H9 (cell line): ENCODE measurements around the gene LRP2. TPM values are rescaled to one million over a fixed set of nuclear protein-coding genes. Genes with fewer than 3 reads are reported as not detected.

ENCODE experiments used
- DNase-seq: peaks from one replicate; pipeline ENCODE4 v3.0.0-alpha.2; 2017
- H2AFZ ChIP-seq: one replicate; pipeline ENCODE4 v1.6.1; 2013; ENCODE audit warnings: mild to moderate bottlenecking, low read length, control low read depth, moderate library complexity
- H2AK5ac ChIP-seq: 2 replicates; pipeline ENCODE4 v1.6.1; 2013; ENCODE audit warnings: low read length, control low read depth, mixed read lengths; ENCODE audit not compliant: insufficient read length
- H2BK120ac ChIP-seq: one replicate; pipeline ENCODE4 v1.6.1; 2013; ENCODE audit warnings: low read depth, mild to moderate bottlenecking, low read length, control low read depth, inconsistent platforms; ENCODE audit not compliant: poor library complexity, severe bottlenecking
- H2BK12ac ChIP-seq: 2 replicates; pipeline ENCODE4 v1.6.1; 2013; ENCODE audit warnings: low read length, control low read depth, mixed read lengths, low read depth; ENCODE audit not compliant: insufficient read length
- H2BK15ac ChIP-seq: 2 replicates; pipeline ENCODE4 v1.6.1; 2013; ENCODE audit warnings: low read depth, low read length, control low read depth
- H2BK20ac ChIP-seq: one replicate; pipeline ENCODE4 v1.6.1; 2013; ENCODE audit warnings: low read depth, mild to moderate bottlenecking, low read length, control low read depth, inconsistent platforms; ENCODE audit not compliant: poor library complexity, severe bottlenecking
- H2BK5ac ChIP-seq: 2 replicates; pipeline ENCODE4 v1.6.1; 2013; ENCODE audit warnings: low read length, control low read depth, mixed read lengths; ENCODE audit not compliant: insufficient read length
- H3K14ac ChIP-seq: 2 replicates; pipeline ENCODE4 v1.6.1; 2013; ENCODE audit warnings: low read length, control low read depth; ENCODE audit not compliant: insufficient read depth
- H3K18ac ChIP-seq: 2 replicates; pipeline ENCODE4 v1.6.1; 2013; ENCODE audit warnings: low read depth, mild to moderate bottlenecking, mixed read lengths, low read length, control low read depth; ENCODE audit not compliant: insufficient read length
- H3K23ac ChIP-seq: 2 replicates; pipeline ENCODE4 v1.6.1; 2013; ENCODE audit warnings: low read length, control low read depth, mixed read lengths, low read depth; ENCODE audit not compliant: insufficient read length
- H3K23me2 ChIP-seq: 2 replicates; pipeline ENCODE4 v1.6.1; 2013; ENCODE audit warnings: low read depth, mild to moderate bottlenecking, mixed read lengths, low read length, control low read depth; ENCODE audit not compliant: insufficient read length, poor library complexity, severe bottlenecking
- H3K27ac ChIP-seq: 2 replicates; pipeline ENCODE4 v1.5.1; 2013; ENCODE audit warnings: low read length, control low read depth, mixed read lengths, low read depth; ENCODE audit not compliant: insufficient read length
- H3K27me3 ChIP-seq: 2 replicates; pipeline ENCODE4 v1.6.1; 2013; ENCODE audit warnings: low read length, control low read depth, inconsistent platforms; ENCODE audit not compliant: insufficient read depth
- H3K4ac ChIP-seq: 2 replicates; pipeline ENCODE4 v1.6.1; 2013; ENCODE audit warnings: low read depth, mild to moderate bottlenecking, control low read depth, inconsistent platforms, low read length, moderate library complexity
- H3K4me1 ChIP-seq: 2 replicates; pipeline ENCODE4 v1.6.1; 2013; ENCODE audit warnings: low read length, control low read depth, inconsistent platforms; ENCODE audit not compliant: insufficient read depth
- H3K4me2 ChIP-seq: 2 replicates; pipeline ENCODE4 v1.6.1; 2013; ENCODE audit warnings: low read length, control low read depth, mixed read lengths; ENCODE audit not compliant: insufficient read length, insufficient read depth
- H3K56ac ChIP-seq: 2 replicates; pipeline ENCODE4 v1.6.1; 2013; ENCODE audit warnings: low read depth, mild to moderate bottlenecking, mixed read lengths, low read length, control low read depth; ENCODE audit not compliant: insufficient read length
- H3K79me1 ChIP-seq: 2 replicates; pipeline ENCODE4 v1.6.1; 2013; ENCODE audit warnings: low read depth, mild to moderate bottlenecking, moderate library complexity, low read length, control low read depth, inconsistent platforms; ENCODE audit not compliant: insufficient read depth, poor library complexity, severe bottlenecking
- H3K79me2 ChIP-seq: 2 replicates; pipeline ENCODE4 v1.6.1; 2013; ENCODE audit warnings: low read length, control low read depth, inconsistent platforms; ENCODE audit not compliant: insufficient read depth
- H3K9ac ChIP-seq: 2 replicates; pipeline ENCODE4 v1.6.1; 2013; ENCODE audit warnings: low read length, control low read depth, mixed read lengths; ENCODE audit not compliant: insufficient read length; ENCODE audit errors: extremely low read depth
- H3K9me3 ChIP-seq: one replicate; pipeline ENCODE4 v1.6.1; 2013; ENCODE audit warnings: low read depth, low read length, inconsistent platforms; ENCODE audit not compliant: control insufficient read depth
- H3T11ph ChIP-seq: one replicate; pipeline ENCODE4 v1.6.1; 2013; ENCODE audit warnings: mild to moderate bottlenecking, low read length, control low read depth, inconsistent platforms
- H4K20me1 ChIP-seq: one replicate; pipeline ENCODE4 v1.6.1; 2013; ENCODE audit not compliant: control insufficient read depth, insufficient read length, insufficient read depth
- H4K5ac ChIP-seq: 2 replicates; pipeline ENCODE4 v1.6.1; 2013; ENCODE audit warnings: low read depth, mild to moderate bottlenecking, mixed read lengths, low read length, control low read depth; ENCODE audit not compliant: insufficient read length
- H4K8ac ChIP-seq: replicated peaks from 2 replicates; pipeline ENCODE4 v1.6.1; 2013; ENCODE audit warnings: low read length, control low read depth, mixed read lengths, low read depth; ENCODE audit not compliant: insufficient read length
- H4K91ac ChIP-seq: 2 replicates; pipeline ENCODE4 v1.6.1; 2013; ENCODE audit warnings: low read depth, mild to moderate bottlenecking, moderate library complexity, mixed read lengths, low read length, control low read depth; ENCODE audit not compliant: insufficient read length
- H3K27ac Mint-ChIP-seq, 3 experiments: 2 replicates in 2 of 3; 3 replicates in 1 of 3; pipeline ENCODE4 v1.8.0; 2020 to 2021; ENCODE audit warnings: mixed read lengths in 3 of 3, mild to moderate bottlenecking in 1 of 3, moderate library complexity in 1 of 3
- H3K27me3 Mint-ChIP-seq: 2 replicates; pipeline ENCODE4 v1.8.0; 2021; ENCODE audit warnings: low read depth, mild to moderate bottlenecking, moderate library complexity, mixed read lengths
- H3K36me3 Mint-ChIP-seq, 3 experiments: 2 replicates in 2 of 3; 3 replicates in 1 of 3; pipeline ENCODE4 v1.8.0; 2020 to 2021; ENCODE audit warnings: low read depth in 3 of 3, mixed read lengths in 3 of 3; ENCODE audit not compliant: insufficient read depth in 1 of 3
- H3K4me1 Mint-ChIP-seq, 2 experiments: 2 replicates each; pipeline ENCODE4 v1.8.0; 2020; ENCODE audit warnings: mixed read lengths in 2 of 2
- H3K4me3 Mint-ChIP-seq, 2 experiments: 2 replicates in 1 of 2; 3 replicates in 1 of 2; pipeline ENCODE4 v1.8.0; 2020 to 2021; ENCODE audit warnings: mild to moderate bottlenecking in 2 of 2, mixed read lengths in 2 of 2, moderate library complexity in 1 of 2
- H3K9me3 Mint-ChIP-seq, 2 experiments: 2 replicates in 1 of 2; 3 replicates in 1 of 2; pipeline ENCODE4 v1.8.0; 2020; ENCODE audit warnings: mild to moderate bottlenecking in 2 of 2, mixed read lengths in 2 of 2, moderate library complexity in 1 of 2
- WGBS: extraction: QIAGEN DNeasy Blood & Tissue Kit; methylation state at CpG from one replicate; pipeline ENCODE4 v1.1.7; 2013; ENCODE audit warnings: missing lambda C conversion rate, low lambda C conversion rate, mixed read lengths; ENCODE audit not compliant: insufficient read length; ENCODE audit errors: extremely low coverage; 5-methylcytosine and 5-hydroxymethylcytosine counted together
- total RNA-seq: library from RNA; stranded (reverse); gene quantifications from 2 replicates; pipeline ENCODE4 v1.2.1, GENCODE V29; 2021
- TF ChIP-seq, protein P1 (sequence below): fragments of 200-600 bp; sonication (generic); conservative IDR thresholded peaks from 3 replicates; pipeline ENCODE4 v1.8.0; 2021; ENCODE audit warnings: antibody characterized with exemption, mild to moderate bottlenecking

Gene LRP2
- total RNA-seq, 1 experiment from 2014 or later, result 1.4 TPM

DNA sequence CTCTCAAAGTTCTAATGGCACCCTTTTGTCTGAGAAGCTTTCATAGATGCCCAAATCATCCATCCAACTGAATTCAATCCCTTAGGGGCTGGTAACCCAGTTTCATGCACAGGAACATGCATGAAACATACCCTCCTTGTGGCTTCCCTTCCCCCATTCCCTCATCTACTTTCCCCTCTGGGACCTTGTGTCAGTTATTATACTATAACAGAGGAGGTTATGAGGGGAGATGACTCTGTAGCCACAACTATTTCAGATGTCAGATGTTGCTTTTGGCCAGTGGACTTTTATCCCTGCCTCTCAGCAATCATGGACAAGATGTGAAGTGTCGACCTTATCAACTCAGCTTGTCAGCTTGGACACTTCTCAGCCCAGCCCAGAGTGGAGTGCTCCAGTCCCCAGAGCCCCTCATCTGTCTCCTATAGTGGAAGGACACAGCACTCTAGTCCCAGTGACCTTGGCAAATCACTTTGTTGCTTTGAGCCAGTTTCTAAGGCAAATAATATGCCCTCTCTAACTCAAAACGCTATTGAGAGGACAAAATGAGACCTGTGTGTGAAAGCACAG is 284.6 kb downstream of the LRP2 start:
- H4K20me1 ChIP-seq, result no peaks in the 10 kb centered on the region
- WGBS, result no CpG with 5 or more reads among the region's 2 CpGs

More for the DNA sequence above, 284.6 kb downstream of the LRP2 start:
- Mint-ChIP-seq H3K4me1 (no peaks in the 10 kb centered on the region), H3K36me3 (no peaks in the 10 kb centered on the region), H3K27ac (no peak overlapping the region), H3K9me3 (no peaks in the 10 kb centered on the region), H3K4me3 (no peak overlapping the region), H3K27me3 (no peaks in the 10 kb centered on the region)
- no peak overlapping the region for H4K5ac ChIP-seq
- H3T11ph ChIP-seq, result no peak overlapping the region
- no peak overlapping the region for H4K8ac ChIP-seq
- no peak overlapping the region for H2BK120ac ChIP-seq
- H3K9ac ChIP-seq, result no peak overlapping the region
- no peak overlapping the region for H3K56ac ChIP-seq
- no peaks in the 10 kb centered on the region for H3K79me2 ChIP-seq
- H3K79me1 ChIP-seq, result no peaks in the 10 kb centered on the region
- no peaks in the 10 kb centered on the region for H3K4me1 ChIP-seq
- no peak overlapping the region for H3K14ac ChIP-seq
- no peak overlapping the region for H2AFZ ChIP-seq
- TF ChIP-seq, protein P1, sequence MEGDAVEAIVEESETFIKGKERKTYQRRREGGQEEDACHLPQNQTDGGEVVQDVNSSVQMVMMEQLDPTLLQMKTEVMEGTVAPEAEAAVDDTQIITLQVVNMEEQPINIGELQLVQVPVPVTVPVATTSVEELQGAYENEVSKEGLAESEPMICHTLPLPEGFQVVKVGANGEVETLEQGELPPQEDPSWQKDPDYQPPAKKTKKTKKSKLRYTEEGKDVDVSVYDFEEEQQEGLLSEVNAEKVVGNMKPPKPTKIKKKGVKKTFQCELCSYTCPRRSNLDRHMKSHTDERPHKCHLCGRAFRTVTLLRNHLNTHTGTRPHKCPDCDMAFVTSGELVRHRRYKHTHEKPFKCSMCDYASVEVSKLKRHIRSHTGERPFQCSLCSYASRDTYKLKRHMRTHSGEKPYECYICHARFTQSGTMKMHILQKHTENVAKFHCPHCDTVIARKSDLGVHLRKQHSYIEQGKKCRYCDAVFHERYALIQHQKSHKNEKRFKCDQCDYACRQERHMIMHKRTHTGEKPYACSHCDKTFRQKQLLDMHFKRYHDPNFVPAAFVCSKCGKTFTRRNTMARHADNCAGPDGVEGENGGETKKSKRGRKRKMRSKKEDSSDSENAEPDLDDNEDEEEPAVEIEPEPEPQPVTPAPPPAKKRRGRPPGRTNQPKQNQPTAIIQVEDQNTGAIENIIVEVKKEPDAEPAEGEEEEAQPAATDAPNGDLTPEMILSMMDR, result no peak
- H2BK12ac ChIP-seq, result no peak overlapping the region
- no peak overlapping the region for H2BK20ac ChIP-seq
- H3K27ac ChIP-seq, result no peak overlapping the region
- no peak overlapping the region for H2BK5ac ChIP-seq
- DNase-seq, result no peak
- H2AK5ac ChIP-seq, result no peak overlapping the region
- no peak overlapping the region for H3K4me2 ChIP-seq
- no peaks in the 10 kb centered on the region for H3K27me3 ChIP-seq
- no peak overlapping the region for H3K18ac ChIP-seq
- H3K23ac ChIP-seq, result no peak overlapping the region
- H2BK15ac ChIP-seq, result no peak overlapping the region
- no peaks in the 10 kb centered on the region for H3K9me3 ChIP-seq
- no peak overlapping the region for H3K4ac ChIP-seq
- no peaks in the 10 kb centered on the region for H3K23me2 ChIP-seq
- H4K91ac ChIP-seq, result no peak overlapping the region

Other genes with a start within 250 kb of the LRP2 start
- gene BBS5, start 117.0 kb upstream of the LRP2 start, total RNA-seq, result 0.55 and 0.83 TPM in 2 replicates
- gene KLHL41, start 147.2 kb upstream of the LRP2 start, total RNA-seq, result not detected in 2 replicates
- 46.7 and 47.6 TPM in 2 replicates for gene FASTKD1, start 211.3 kb upstream of the LRP2 start, total RNA-seq
- 66.2 and 68.9 TPM in 2 replicates for gene PPIG, start 221.8 kb upstream of the LRP2 start, total RNA-seq